Activated naive CD4-positive, alpha-beta T cell treated with anti-CD3 and anti-CD28 coated beads, Interleukin-2, amount 50 U/mL, for 24 hours (primary cell): Measurements from ENCODE around the gene SCN7A.
"Not testable (repeated sequence)": the region's sequence is repeated elsewhere in the genome, so short reads cannot be mapped to it uniquely, and the experiment has no call there.

ENCODE experiments used
- H3K27ac Mint-ChIP-seq: one replicate; pipeline ENCODE4 v1.8.0; 2021; ENCODE audit warnings: mild to moderate bottlenecking, mixed read lengths
- H3K27me3 Mint-ChIP-seq: one replicate; pipeline ENCODE4 v1.8.0; 2021; ENCODE audit warnings: mixed read lengths
- H3K36me3 Mint-ChIP-seq: one replicate; pipeline ENCODE4 v1.8.0; 2021; ENCODE audit warnings: mixed read lengths
- H3K4me1 Mint-ChIP-seq: one replicate; pipeline ENCODE4 v1.8.0; 2021; ENCODE audit warnings: mixed read lengths
- H3K4me3 Mint-ChIP-seq: one replicate; pipeline ENCODE4 v1.8.0; 2021; ENCODE audit warnings: mild to moderate bottlenecking, mixed read lengths
- H3K9me3 Mint-ChIP-seq: one replicate; pipeline ENCODE4 v1.8.0; 2021; ENCODE audit warnings: mixed read lengths

The SCN7A gene

DNA sequence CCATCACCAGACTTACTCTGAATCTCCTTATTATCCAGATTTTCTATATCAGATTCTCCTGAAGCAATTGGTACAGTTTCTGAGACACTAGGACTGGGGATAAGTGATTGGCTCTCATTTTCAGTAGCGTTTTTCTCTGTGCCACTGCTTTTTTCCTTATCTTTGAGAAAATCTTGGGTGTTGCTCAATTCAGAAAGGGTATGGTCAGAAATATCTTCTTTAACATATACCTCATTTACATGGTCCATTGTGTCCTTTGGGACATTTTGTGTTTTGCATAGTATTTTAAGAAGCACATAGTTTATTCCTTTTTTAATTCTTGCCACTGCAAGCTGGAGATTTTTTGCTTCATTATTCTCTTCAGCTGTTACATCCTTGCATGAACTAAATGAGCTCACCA is 61.7 kb downstream of the SCN7A start:
- H3K27me3 Mint-ChIP-seq, result no peaks in the 10 kb centered on the region
- no peaks in the 10 kb centered on the region for H3K4me1 Mint-ChIP-seq
- H3K36me3 Mint-ChIP-seq, result no peaks in the 10 kb centered on the region
- no peak overlapping the region for H3K4me3 Mint-ChIP-seq
- no peaks in the 10 kb centered on the region for H3K9me3 Mint-ChIP-seq
- H3K27ac Mint-ChIP-seq, result no peak overlapping the region

DNA sequence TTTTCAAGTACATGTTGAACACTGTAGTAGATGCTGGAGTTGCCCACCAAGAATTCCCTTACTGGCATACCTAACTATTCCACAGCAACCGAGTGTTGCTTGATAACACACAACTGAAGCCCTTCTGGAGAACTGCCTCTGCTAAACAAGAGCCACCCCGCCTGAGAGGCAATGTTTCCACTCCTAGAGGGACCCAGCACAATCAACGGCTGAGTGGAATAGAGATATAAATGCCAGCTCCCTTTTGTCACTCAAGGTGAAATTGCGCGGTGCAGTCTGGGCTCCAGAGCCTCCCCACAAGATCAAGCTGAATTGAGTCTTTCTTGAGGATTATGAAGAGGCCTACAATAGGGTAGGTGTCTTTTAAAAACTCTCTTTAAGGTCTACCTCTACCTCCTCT is 69.2 kb downstream of the SCN7A start:
- Mint-ChIP-seq H3K4me3 (no peak overlapping the region), H3K4me1 (no peaks in the 10 kb centered on the region), H3K36me3 (no peaks in the 10 kb centered on the region), H3K27ac (no peak overlapping the region), H3K27me3 (no peaks in the 10 kb centered on the region), H3K9me3 (no peaks in the 10 kb centered on the region)

DNA sequence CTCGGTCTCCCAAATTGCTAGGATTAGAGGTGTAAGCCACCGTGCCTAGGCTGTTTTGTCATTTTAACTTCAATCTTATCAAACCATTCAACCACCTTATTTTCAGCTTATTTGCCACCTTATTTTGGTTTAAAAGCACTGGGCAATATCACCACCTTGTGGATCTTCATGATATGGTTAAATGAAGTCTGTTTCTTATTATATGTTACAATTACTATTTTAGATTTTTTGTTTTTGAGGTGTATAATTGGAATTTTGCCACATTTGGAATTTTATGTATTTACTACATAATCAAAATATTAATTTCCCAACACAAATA is 74.5 kb downstream of the SCN7A start:
- H3K27ac Mint-ChIP-seq, result no peak overlapping the region
- H3K36me3 Mint-ChIP-seq, result no peaks in the 10 kb centered on the region
- no peaks in the 10 kb centered on the region for H3K9me3 Mint-ChIP-seq
- H3K27me3 Mint-ChIP-seq, result no peaks in the 10 kb centered on the region
- H3K4me3 Mint-ChIP-seq, result no peak overlapping the region
- no peaks in the 10 kb centered on the region for H3K4me1 Mint-ChIP-seq

DNA sequence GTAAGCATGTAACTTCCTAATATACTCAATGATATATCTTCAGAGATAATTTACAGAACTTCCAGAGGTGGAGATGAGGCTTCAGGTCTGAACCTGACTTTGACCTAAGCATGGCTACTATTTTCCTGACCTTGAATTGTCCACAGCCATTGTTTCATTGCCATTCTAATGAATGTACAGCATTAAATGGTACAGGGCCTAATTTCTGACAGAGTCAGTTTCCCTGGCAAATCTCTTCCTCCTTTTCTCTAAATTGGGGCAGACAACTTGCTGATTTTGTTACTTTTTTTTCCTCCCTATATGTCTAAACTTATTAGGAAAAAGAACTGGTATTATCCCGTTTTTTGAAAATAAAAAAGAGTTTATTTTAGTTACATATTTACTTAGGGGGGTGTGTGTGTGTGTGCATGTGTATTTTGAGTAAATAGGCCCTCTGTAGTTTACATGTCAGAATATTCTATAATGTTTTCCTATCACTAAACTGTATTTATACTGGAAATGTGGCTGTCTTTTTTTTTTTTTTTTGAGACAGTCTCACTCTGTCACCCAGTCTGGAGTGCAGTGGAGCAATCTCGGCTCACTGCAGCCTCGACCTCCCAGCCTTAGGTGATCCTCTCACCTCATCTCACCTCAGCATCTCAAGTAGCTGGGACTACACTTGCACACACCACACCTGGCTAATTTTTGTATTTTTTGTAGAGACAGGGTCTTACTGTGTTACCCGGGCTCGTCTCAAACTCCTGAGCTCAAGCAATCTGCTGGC is 75.0 kb downstream of the SCN7A start:
- H3K4me3 Mint-ChIP-seq, result no peak overlapping the region
- no peaks in the 10 kb centered on the region for H3K4me1 Mint-ChIP-seq
- H3K27me3 Mint-ChIP-seq, result no peaks in the 10 kb centered on the region
- H3K9me3 Mint-ChIP-seq, result no peaks in the 10 kb centered on the region
- H3K36me3 Mint-ChIP-seq, result no peaks in the 10 kb centered on the region
- no peak overlapping the region for H3K27ac Mint-ChIP-seq

DNA sequence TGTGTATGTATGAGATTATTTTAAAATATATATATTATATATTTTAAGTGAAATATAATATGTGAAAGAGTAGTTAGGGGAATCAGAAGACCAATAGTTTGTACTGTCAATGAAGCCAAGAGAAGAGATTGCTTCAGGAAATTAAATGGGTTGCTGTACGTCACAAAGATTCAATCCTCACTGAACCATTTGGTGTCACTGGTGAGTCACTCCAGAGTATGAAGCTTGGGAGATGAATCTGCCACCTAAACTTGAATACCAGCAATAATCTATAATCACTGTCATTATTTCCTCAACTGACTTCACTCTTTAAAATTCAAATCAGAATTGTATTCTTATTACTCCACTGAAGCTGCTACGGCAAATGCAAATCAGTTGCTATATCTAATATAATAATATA is 76.4 kb downstream of the SCN7A start:
- H3K9me3 Mint-ChIP-seq, result no peaks in the 10 kb centered on the region
- H3K4me1 Mint-ChIP-seq, result no peaks in the 10 kb centered on the region
- H3K4me3 Mint-ChIP-seq, result no peak overlapping the region
- H3K27ac Mint-ChIP-seq, result no peak overlapping the region
- no peaks in the 10 kb centered on the region for H3K36me3 Mint-ChIP-seq
- H3K27me3 Mint-ChIP-seq, result no peaks in the 10 kb centered on the region

DNA sequence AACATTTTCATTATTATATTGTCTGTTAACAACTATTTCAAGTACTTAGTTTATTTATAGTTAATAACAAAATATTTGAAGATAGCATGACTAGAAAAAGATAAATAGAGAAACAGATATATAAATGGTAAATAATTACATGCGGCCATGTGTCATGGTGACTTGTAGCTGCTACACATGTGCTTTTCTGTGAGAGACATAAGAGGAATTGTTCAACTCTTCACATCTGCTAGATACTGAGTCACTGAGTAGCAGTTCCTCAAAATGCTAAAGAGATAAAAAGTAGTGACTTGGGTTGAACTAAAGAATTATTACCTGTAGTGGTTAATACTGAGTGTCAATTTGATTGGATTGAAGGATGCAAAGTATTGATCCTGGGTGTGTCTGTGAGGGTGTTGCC is 80.8 kb downstream of the SCN7A start:
- Mint-ChIP-seq H3K4me3 (no peak overlapping the region), H3K36me3 (no peaks in the 10 kb centered on the region), H3K27ac (no peak overlapping the region), H3K27me3 (no peaks in the 10 kb centered on the region), H3K4me1 (no peaks in the 10 kb centered on the region), H3K9me3 (no peaks in the 10 kb centered on the region)

DNA sequence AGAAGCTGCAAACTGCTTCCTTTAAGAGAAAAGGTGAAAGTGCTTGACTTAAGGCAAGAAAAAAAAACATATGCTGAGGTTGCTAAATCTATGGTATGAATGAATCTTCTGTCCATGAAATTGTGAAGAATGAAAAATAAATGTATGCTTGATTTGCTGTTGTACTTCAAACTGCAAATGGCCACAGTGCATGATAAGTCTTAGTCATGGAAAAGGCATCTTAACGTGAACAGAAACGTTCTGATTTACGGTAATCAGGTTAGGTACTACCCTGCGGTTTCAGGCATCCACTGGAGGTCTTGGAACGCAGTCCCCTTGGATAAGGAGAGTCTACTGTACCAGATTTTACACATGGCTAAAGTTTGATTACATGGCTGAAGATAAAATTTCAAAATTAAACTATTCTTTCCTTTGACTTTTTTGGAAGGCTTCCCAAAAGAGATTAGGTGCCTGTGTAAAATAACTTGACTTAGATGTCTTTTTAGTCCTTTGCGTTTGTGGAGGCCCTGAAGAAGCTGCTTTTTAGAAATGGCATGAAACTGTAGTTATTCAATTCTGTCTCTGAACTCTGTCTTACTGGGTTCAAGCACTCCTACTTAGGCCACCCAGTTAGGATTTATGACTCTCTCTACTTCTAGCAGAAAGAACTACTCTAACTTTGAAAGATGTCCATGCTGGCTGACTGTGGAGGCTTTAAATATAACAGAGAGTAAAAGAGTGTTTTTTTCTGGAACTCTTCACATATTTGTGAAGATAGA is 82.4 kb downstream of the SCN7A start:
- Mint-ChIP-seq H3K36me3 (no peaks in the 10 kb centered on the region), H3K4me3 (no peak overlapping the region), H3K9me3 (no peaks in the 10 kb centered on the region), H3K27me3 (no peaks in the 10 kb centered on the region), H3K4me1 (no peaks in the 10 kb centered on the region), H3K27ac (no peak overlapping the region)

DNA sequence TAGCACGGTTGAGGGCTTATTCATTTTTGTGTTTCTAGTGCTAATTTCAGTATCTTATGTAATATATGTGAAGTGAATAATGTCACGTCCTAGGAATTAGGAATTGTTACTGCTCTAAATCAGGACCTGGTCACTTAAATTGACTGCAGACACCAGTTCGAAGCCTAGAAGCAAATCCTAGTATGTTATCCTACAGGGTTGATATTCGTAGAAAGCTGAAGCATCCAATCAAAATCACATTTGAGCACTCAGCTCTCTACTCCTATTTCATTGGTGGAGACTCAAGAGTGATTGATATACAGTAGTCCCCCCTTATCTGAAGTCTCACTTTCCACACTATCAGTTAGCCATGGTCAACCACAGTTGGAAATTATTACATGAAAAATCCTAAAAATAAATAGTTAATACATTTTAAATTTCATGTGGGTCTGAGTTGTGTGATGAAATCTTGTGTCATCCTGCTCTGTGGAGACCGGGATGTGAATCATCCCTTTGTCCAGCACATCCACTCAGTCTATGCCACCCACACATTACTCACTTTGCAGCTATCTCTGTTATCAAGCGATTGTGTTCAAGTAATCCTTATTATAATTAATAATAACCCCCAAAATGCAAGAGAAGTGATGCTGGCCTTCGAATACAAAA is 83.1 kb downstream of the SCN7A start:
- Mint-ChIP-seq H3K4me3 (no peak overlapping the region), H3K36me3 (no peaks in the 10 kb centered on the region), H3K27ac (no peak overlapping the region), H3K9me3 (no peaks in the 10 kb centered on the region), H3K4me1 (no peaks in the 10 kb centered on the region), H3K27me3 (no peaks in the 10 kb centered on the region)

DNA sequence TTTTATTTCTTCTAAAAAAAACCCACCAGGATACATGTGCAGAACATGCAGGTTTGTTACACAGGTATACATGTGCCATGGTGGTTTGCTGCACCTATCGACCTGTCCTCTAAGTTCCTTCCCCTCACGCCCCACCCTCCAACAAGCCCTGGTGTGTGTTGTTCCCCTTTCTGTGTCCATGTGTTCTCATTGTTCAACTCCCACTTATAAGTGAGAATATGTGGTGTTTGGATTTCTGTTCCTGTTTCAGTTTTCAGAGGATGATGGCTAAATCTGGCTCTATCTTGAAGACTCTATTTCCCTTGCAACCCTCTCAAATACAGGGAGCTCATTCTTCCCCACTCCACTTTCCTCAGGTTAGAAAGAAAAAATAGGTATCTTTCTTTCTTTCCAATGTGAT is 86.3 kb downstream of the SCN7A start:
- H3K36me3 Mint-ChIP-seq, H3K27me3 Mint-ChIP-seq, H3K9me3 Mint-ChIP-seq, H3K27ac Mint-ChIP-seq, H3K4me3 Mint-ChIP-seq, H3K4me1 Mint-ChIP-seq: not testable (repeated sequence)

DNA sequence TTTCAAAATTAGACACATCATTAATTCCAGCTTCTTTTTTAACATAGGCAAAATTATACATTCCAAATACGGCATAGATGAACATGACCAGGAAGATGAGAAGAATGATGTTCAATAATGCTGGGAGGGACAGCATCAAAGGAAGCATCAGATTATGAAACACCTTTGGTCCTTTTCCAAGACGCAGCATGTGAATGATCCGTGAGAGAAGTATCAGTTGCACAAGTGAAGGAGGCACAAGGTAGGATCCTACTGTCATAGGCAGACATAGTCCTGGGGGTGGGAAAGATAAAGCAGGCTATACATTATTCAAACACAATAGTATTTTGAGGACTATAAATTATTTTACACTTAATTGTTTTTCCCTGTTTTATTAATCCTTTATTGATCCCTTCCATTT is 87.7 kb downstream of the SCN7A start:
- H3K9me3 Mint-ChIP-seq, result no peaks in the 10 kb centered on the region
- no peaks in the 10 kb centered on the region for H3K4me1 Mint-ChIP-seq
- H3K27ac Mint-ChIP-seq, result no peak overlapping the region
- no peaks in the 10 kb centered on the region for H3K27me3 Mint-ChIP-seq
- no peak overlapping the region for H3K4me3 Mint-ChIP-seq
- no peaks in the 10 kb centered on the region for H3K36me3 Mint-ChIP-seq

DNA sequence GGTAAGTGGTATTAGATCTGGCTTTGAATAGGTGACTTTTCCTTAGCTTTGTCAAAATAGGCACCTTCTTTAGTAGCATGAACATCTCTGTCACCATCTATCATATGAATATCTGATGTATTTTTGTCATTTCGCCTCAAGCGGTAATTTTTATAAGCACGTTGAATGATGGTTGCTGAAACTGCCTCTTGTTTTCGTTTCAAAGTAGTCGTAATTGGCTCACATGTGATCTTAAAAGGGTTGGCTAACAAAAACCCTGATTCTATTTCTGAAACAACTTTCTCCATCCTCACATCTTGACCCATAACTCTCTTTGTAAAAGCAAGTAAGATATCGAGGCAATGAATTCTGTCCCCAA is 88.5 kb downstream of the SCN7A start:
- Mint-ChIP-seq H3K4me1 (no peaks in the 10 kb centered on the region), H3K36me3 (no peaks in the 10 kb centered on the region), H3K27me3 (no peaks in the 10 kb centered on the region), H3K9me3 (no peaks in the 10 kb centered on the region), H3K4me3 (no peak overlapping the region), H3K27ac (no peak overlapping the region)

DNA sequence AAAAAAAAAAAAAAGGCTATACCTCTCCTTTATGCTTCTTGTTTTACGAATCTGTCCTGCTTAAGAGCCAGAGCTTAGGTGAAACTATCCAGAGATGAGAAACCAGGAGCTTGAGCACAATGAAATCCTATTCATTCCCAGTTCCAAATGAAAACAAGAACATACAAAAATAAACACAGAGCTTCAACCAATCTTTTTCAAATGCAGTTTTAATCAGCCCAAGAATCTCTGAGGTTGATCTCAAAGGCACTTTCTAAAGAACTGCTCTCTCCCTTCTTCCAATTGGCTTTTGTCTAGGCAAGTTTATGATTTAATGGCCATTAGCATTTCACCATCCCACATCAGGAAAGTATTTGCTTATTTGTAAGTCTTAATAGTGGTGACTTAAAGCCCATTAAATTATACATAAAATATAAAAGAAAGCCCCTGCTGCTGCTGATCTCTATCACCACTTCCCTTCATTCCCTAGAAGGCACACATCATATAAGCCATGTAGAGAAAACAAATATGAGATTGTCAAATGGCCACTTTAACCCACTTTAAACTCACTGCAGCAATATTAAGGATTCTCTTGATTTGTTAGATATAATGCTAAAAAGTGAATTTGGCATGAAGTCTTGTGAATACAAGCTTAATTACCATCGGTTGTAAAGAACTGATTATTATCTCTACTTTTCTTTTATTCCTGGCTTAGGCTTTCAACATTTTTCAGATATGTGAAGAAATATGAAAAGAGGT is 89.0 kb downstream of the SCN7A start:
- H3K4me1 Mint-ChIP-seq, result no peaks in the 10 kb centered on the region
- no peaks in the 10 kb centered on the region for H3K27me3 Mint-ChIP-seq
- H3K4me3 Mint-ChIP-seq, result no peak overlapping the region
- H3K9me3 Mint-ChIP-seq, result no peaks in the 10 kb centered on the region
- H3K27ac Mint-ChIP-seq, result no peak overlapping the region
- H3K36me3 Mint-ChIP-seq, result no peaks in the 10 kb centered on the region

DNA sequence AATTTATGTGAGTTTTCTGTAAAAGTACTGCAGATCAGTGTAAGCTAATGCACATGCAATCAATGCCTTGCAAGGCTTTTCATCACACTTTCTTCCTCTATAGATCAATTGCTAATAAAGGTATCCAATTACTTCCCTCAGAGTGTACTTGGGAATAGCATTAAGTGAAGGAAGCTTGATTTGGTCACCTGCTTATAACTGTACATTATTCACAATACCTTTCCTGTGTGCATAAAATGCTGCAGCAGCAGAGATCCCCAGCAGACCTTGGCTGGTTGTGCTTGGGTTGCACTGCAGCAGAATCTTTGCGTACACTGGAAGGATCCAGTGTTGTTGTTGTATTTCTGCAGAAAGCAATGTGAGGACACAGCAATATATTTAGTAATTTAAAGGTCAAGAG is 99.8 kb downstream of the SCN7A start:
- Mint-ChIP-seq H3K9me3 (no peaks in the 10 kb centered on the region), H3K4me3 (no peak overlapping the region)

DNA sequence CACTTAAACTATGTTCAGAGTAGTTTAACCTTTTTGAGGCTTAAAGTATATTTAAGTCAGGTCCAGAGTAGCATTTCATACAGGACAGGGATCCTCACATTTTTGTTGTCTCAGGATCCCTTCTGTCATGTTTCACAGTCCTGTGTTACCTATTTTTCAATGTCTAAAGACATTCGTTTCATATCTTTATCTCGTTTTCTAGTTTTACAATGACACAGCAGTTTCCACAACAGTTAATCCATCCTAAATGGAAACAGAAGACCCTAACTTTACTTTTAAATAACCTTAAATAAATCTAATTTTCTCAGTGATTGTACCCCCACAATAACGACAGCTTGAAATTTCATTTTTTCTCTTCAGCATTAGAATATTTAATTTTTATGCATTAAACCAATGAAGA is 101.0 kb downstream of the SCN7A start:
- no peaks in the 10 kb centered on the region for H3K9me3 Mint-ChIP-seq

More for the DNA sequence above, 99.8 kb downstream of the SCN7A start:
- no peaks in the 10 kb centered on the region for H3K4me1 Mint-ChIP-seq
- no peak overlapping the region for H3K27ac Mint-ChIP-seq
- H3K27me3 Mint-ChIP-seq, result no peaks in the 10 kb centered on the region
- no peaks in the 10 kb centered on the region for H3K36me3 Mint-ChIP-seq

DNA sequence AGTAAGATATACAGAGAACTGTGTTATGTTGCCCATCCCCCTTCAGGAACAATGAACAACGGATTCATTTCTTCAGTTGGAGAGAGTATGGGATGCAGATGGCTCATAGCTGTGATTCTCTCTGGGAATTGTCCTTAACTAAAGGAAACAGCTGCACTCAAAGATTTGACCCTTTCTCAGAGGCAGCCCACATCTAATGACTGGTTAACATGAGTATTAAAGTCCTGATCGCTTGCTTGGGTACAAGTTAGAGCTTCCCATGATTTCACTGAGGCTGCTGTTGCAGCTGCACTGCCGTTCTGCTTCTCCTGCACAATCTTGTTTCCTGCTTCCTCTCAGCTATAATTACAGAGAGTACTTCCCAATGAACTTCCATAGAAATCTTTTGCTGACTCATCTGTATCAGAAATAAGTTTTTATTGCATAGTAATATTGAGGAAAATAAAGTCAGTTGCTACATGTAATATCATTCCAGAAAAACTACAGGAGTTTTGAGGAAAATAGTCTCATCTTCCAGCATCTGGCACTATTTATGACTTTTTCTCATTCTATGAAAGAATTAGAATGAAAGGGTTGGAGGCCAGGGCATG is 105.5 kb downstream of the SCN7A start:
- H3K4me1 Mint-ChIP-seq, result no peaks in the 10 kb centered on the region
- no peaks in the 10 kb centered on the region for H3K9me3 Mint-ChIP-seq
- H3K27me3 Mint-ChIP-seq, result no peaks in the 10 kb centered on the region
- H3K27ac Mint-ChIP-seq, result no peak overlapping the region
- no peak overlapping the region for H3K4me3 Mint-ChIP-seq
- no peaks in the 10 kb centered on the region for H3K36me3 Mint-ChIP-seq

More for the DNA sequence above, 101.0 kb downstream of the SCN7A start:
- Mint-ChIP-seq H3K27ac (no peak overlapping the region), H3K27me3 (no peaks in the 10 kb centered on the region), H3K4me3 (no peak overlapping the region), H3K4me1 (no peaks in the 10 kb centered on the region), H3K36me3 (no peaks in the 10 kb centered on the region)

DNA sequence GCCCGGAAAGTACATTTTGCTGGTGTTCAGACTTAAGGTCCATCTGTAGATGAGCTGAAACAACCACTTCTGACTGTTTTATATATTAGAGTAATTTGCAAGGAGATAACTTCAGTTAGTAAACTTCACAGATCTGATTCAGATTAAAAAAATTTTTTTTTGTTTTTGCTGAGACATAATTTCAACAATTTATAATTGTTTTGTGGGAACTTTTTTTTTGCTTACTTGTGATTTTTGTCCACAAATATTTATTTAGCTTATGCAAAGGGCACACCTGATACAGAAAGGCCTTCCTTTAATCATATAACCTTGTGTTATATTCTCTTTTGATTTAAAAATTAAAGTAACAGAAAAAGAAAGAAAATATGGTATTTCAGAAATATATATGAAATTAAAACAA is 108.7 kb downstream of the SCN7A start:
- Mint-ChIP-seq H3K4me3 (no peak overlapping the region), H3K27me3 (no peaks in the 10 kb centered on the region), H3K9me3 (no peaks in the 10 kb centered on the region), H3K4me1 (no peaks in the 10 kb centered on the region), H3K36me3 (no peaks in the 10 kb centered on the region), H3K27ac (no peak overlapping the region)
